ENCODE results near the gene F2. TPM values are rescaled to one million over a fixed set of nuclear protein-coding genes. Genes with fewer than 3 reads are reported as not detected.

The F2 gene
- total and polyA plus RNA-seq, 4 experiments from 2014 or later: not detected

GRCh38 chr11:46778416-46778815, 59.4 kb downstream of the F2 start:
- no peak overlapping the region for H3K4me3 Mint-ChIP-seq
- H3K4me3 ChIP-seq (ENCODE audit: low read length in 2 of 2): no peak overlapping the region
- H3K9me3 ChIP-seq (ENCODE audit: control insufficient read depth in 1 of 2, low read length in 2 of 2): no peaks in the 10 kb centered on the region
- no peaks in the 10 kb centered on the region for H3K27me3 Mint-ChIP-seq
- peaks cover 51 to 82% of the 10 kb centered on the region in 2 donors for H3K36me3 Mint-ChIP-seq
- H3K4me1 ChIP-seq (ENCODE audit: insufficient read depth, low read length): no peaks in the 10 kb centered on the region
- no peak for DNase-seq
- H3K4me1 Mint-ChIP-seq: no peaks in the 10 kb centered on the region
- intact Hi-C loops (cut with micrococcal nuclease): no loop called here
- peaks cover 24% of the 10 kb centered on the region for H3K36me3 ChIP-seq (ENCODE audit: insufficient read depth, low read length)
- no peak overlapping the region for H3K27ac Mint-ChIP-seq
- ChIA-PET POLR2A (ENCODE audit: partially characterized antibody) (no interaction called here), CTCF (ENCODE audit: partially characterized antibody) (no interaction called here)
- no peaks in the 10 kb centered on the region for H3K27me3 ChIP-seq (ENCODE audit: insufficient read depth, low read length)
- H3K27ac ChIP-seq (ENCODE audit: low read depth, low read length): no peak overlapping the region
- peaks cover 0 to 2% (median 0%) of the 10 kb centered on the region in 8 donors for H3K9me3 Mint-ChIP-seq

Small RNAs within 50 kb of the gene (microRNA-seq; reads per million reads assigned to microRNA genes)
- gene MIR5582 (ENCODE audit: borderline microRNAs expressed, borderline number of aligned reads, borderline replicate concordance): not detected

Other genes with a start within 250 kb of the F2 start
- 10 to 100 TPM; 40.8 to 43.9 TPM for gene AMBRA1, start 125.2 kb upstream of the F2 start, total RNA-seq
- gene AMBRA1, start 125.2 kb upstream of the F2 start, polyA plus RNA-seq: 10 to 100 TPM in 1 of 2 donors, 1 to 10 TPM in 1; 5.9 to 20.0 TPM
- 1 to 10 TPM; 7.2 to 9.4 TPM for gene HARBI1, start 102.0 kb upstream of the F2 start, total RNA-seq
- 10 to 100 TPM in 1 of 2 donors, 1 to 10 TPM in 1; 8.7 to 10.6 TPM for gene HARBI1, start 102.0 kb upstream of the F2 start, polyA plus RNA-seq
- gene ATG13, start 101.7 kb upstream of the F2 start, total RNA-seq: 10 to 100 TPM; 86.0 to 96.2 TPM
- gene ATG13, start 101.7 kb upstream of the F2 start, polyA plus RNA-seq: 10 to 100 TPM; 64.2 to 66.0 TPM
- 10 to 100 TPM; 61.3 to 72.2 TPM for gene ARHGAP1, start 18.6 kb upstream of the F2 start, total RNA-seq
- gene ARHGAP1, start 18.6 kb upstream of the F2 start, polyA plus RNA-seq: 10 to 100 TPM; 39.0 to 85.8 TPM
- 10 to 100 TPM; 18.9 to 20.0 TPM for gene ZNF408, start 18.2 kb upstream of the F2 start, total RNA-seq
- gene ZNF408, start 18.2 kb upstream of the F2 start, polyA plus RNA-seq: 10 to 100 TPM in 1 of 2 donors, 1 to 10 TPM in 1; 5.7 to 12.7 TPM
- gene CKAP5, start 127.1 kb downstream of the F2 start, total RNA-seq: 10 to 100 TPM; 47.8 to 51.4 TPM
- 10 to 100 TPM in 1 of 2 donors, 1 to 10 TPM in 1; 3.6 to 23.8 TPM for gene CKAP5, start 127.1 kb downstream of the F2 start, polyA plus RNA-seq
- gene LRP4, start 199.3 kb downstream of the F2 start, total RNA-seq: not detected
- not detected for gene LRP4, start 199.3 kb downstream of the F2 start, polyA plus RNA-seq
- 10 to 100 TPM; 12.4 to 12.8 TPM for gene CSTPP1, start 217.5 kb downstream of the F2 start, total RNA-seq
- 10 to 100 TPM; 22.9 to 24.3 TPM for gene CSTPP1, start 217.5 kb downstream of the F2 start, polyA plus RNA-seq